ENCODE data around the gene ABCG1.

DNA sequence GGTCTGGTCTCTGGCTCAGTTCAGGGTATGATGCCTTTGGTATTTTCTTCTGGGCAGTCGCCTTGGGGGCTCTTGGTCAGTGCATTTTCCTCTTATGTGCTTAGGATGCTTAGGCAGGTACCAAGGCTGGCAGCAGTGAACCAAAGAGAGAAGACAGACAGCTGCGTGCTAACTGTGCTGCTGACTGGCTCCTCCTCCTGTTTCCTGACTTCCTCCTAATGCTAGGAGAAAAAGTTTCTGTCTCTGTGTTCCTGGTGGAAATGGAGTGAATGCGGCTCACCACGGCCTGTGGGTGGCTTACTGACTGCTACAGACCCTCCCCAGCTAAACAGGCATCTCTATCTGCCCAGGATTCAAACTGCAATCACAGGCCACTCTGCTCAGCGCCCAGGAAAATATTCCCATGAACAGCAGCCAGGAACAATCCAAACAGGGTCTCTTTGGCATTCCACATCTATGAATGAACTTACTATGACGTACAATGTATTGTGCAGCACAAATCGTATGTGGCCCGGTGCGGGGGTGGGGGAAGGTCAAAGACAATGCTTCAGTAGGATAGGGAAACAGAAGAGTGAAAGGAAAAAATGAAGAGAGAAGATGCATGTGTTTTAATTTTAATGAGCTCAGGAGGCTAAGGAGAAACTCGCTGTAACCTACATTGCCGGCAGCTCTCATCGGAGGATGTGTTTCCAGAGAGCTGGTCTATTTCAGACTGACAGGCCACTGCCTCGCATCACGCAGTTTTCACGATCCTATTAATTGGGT, 2.8 kb downstream of the ABCG1 start:
- no peak for TF ChIP-seq EZH2 (optimal IDR thresholded peaks at IDR 0.05; ENCODE audit: low read depth, low read length)
- TF ChIP-seq, protein P1, sequence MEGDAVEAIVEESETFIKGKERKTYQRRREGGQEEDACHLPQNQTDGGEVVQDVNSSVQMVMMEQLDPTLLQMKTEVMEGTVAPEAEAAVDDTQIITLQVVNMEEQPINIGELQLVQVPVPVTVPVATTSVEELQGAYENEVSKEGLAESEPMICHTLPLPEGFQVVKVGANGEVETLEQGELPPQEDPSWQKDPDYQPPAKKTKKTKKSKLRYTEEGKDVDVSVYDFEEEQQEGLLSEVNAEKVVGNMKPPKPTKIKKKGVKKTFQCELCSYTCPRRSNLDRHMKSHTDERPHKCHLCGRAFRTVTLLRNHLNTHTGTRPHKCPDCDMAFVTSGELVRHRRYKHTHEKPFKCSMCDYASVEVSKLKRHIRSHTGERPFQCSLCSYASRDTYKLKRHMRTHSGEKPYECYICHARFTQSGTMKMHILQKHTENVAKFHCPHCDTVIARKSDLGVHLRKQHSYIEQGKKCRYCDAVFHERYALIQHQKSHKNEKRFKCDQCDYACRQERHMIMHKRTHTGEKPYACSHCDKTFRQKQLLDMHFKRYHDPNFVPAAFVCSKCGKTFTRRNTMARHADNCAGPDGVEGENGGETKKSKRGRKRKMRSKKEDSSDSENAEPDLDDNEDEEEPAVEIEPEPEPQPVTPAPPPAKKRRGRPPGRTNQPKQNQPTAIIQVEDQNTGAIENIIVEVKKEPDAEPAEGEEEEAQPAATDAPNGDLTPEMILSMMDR (IDR thresholded peaks at IDR 0.05; ENCODE audit: low read length) = no peak
- TF ChIP-seq EZH2phosphoT487 (IDR thresholded peaks at IDR 0.05; ENCODE audit: low read length) = no peak
